Measurements from ENCODE around the gene MCTP2.

MCTP2 gene

GRCh38 chr15:94532226-94532625 is 300.9 kb downstream of the MCTP2 start:
- peaks cover 5% of the 10 kb centered on the region for H3K27me3 ChIP-seq (ENCODE audit: insufficient read depth, poor library complexity, severe bottlenecking)
- no peak overlapping the region for H3K4me3 ChIP-seq (replicated peaks; ENCODE audit: insufficient read depth, low read length)
- DNase-seq (ENCODE audit: low read depth in 1 of 2, low spot score in 1 of 2) = no peak
- TF ChIP-seq GABPA (IDR thresholded peaks at IDR 0.05; ENCODE audit: low read depth) = no peak
- TF ChIP-seq POLR2AphosphoS5 (IDR thresholded peaks at IDR 0.05; ENCODE audit: low read depth) = no peak
- no peak for TF ChIP-seq REST (IDR thresholded peaks at IDR 0.05; ENCODE audit: insufficient replicate concordance, low read depth)
- no peak for TF ChIP-seq CTCF (IDR thresholded peaks at IDR 0.05; ENCODE audit: insufficient read depth, low read length)
- no peak overlapping the region for H3K27ac ChIP-seq (replicated peaks)
